ENCODE results near the gene RELN. TPM values are rescaled to one million over a fixed set of nuclear protein-coding genes. Genes with fewer than 3 reads are reported as not detected.

The RELN gene
- total RNA-seq, 2 experiments from 2014 or later, result not detected

DNA sequence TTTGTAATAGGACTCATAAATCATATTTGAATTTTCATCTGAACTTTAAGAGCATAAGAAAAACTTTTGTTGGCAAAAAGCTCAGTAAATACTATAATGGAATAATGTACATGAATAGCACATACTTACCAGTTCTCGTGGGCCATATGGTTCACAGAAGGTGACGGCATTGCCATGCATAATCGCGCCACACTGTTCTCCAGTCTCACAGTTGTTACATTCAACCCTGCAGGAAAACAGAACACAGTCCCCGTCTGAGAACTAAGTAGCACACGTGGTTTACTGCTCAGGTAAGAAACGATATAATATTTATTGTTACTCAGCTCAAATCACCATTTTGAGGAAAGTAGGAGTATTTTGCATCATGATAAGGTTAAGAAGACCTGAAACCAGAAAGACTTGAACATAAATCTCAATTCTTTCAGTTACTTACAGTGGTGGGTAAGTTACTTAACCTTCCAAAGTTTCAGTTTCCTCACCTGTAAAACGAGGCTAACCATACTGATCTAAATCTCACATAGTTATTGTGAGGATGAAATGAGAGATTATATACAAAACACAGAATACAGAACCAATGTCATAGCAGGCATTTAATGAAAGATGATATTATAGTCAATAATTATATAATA lies 261.4 kb downstream of the RELN start:
- no peaks in the 10 kb centered on the region for H3K36me3 Mint-ChIP-seq (ENCODE audit: low read depth)
- CTCF ChIA-PET, result no interaction called here
- no peak overlapping the region for H3K27ac ChIP-seq (ENCODE audit: low read depth in 1 of 2, low read length in 2 of 2)
- no peaks in the 10 kb centered on the region for H3K27me3 ChIP-seq (ENCODE audit: control insufficient read depth in 1 of 2, insufficient read depth in 2 of 2, low read length in 2 of 2)
- H3K27me3 Mint-ChIP-seq, result no peaks in the 10 kb centered on the region
- H3K4me1 ChIP-seq (ENCODE audit: insufficient read depth, low read length), result no peaks in the 10 kb centered on the region
- TF ChIP-seq, protein P1, sequence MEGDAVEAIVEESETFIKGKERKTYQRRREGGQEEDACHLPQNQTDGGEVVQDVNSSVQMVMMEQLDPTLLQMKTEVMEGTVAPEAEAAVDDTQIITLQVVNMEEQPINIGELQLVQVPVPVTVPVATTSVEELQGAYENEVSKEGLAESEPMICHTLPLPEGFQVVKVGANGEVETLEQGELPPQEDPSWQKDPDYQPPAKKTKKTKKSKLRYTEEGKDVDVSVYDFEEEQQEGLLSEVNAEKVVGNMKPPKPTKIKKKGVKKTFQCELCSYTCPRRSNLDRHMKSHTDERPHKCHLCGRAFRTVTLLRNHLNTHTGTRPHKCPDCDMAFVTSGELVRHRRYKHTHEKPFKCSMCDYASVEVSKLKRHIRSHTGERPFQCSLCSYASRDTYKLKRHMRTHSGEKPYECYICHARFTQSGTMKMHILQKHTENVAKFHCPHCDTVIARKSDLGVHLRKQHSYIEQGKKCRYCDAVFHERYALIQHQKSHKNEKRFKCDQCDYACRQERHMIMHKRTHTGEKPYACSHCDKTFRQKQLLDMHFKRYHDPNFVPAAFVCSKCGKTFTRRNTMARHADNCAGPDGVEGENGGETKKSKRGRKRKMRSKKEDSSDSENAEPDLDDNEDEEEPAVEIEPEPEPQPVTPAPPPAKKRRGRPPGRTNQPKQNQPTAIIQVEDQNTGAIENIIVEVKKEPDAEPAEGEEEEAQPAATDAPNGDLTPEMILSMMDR (IDR thresholded peaks at IDR 0.05), result no peak
- intact Hi-C loops (cut with DNase I, micrococcal nuclease), result no loop called here
- ATAC-seq (ENCODE audit: poor library complexity) (no peak), DNase-seq (no peak)
- H3K4me3 ChIP-seq (ENCODE audit: low read length), result no peak overlapping the region
- H3K4me1 Mint-ChIP-seq (ENCODE audit: low read depth), result no peaks in the 10 kb centered on the region
- no peaks in the 10 kb centered on the region for H3K9me3 Mint-ChIP-seq
- no peaks in the 10 kb centered on the region for H3K9me3 ChIP-seq (ENCODE audit: control insufficient read depth in 1 of 2, insufficient read depth in 1 of 2, low read length in 2 of 2)
- POLR2A ChIA-PET, result no interaction called here
- no peak overlapping the region for H3K27ac Mint-ChIP-seq
- H3K4me3 Mint-ChIP-seq, result no peak overlapping the region
- no peaks in the 10 kb centered on the region for H3K36me3 ChIP-seq (ENCODE audit: insufficient read depth, low read length)

DNA sequence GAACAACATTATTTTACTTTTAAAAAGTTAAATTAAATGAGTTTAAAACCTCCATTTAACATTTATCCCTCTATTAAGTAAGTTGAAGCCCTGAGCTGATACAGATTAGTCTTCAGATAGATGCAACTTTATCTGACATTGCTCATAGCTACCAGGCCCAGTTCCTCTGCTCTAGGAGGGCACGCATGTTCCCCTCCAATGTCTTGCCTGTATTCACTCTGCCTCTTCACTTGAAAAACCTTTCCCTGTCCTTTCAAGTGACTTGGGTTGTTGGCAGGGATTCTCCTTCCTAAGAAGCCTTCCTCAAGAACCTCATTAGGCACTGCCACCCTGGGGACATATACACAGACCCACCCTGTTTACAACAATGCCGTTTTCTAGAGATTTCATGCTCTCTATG lies 270.4 kb downstream of the RELN start:
- POLR2A ChIA-PET, result no interaction called here
- H3K9me3 Mint-ChIP-seq, result no peaks in the 10 kb centered on the region
- no peak overlapping the region for H3K4me3 Mint-ChIP-seq
- DNase-seq (no peak), ATAC-seq (ENCODE audit: poor library complexity) (no peak)
- TF ChIP-seq, protein P1 (IDR thresholded peaks at IDR 0.05), result no peak
- CTCF ChIA-PET, result no interaction called here
- Histone ChIP-seq H3K4me3 (ENCODE audit: low read length) (no peak overlapping the region), H3K4me1 (ENCODE audit: insufficient read depth, low read length) (no peaks in the 10 kb centered on the region), H3K27me3 (ENCODE audit: control insufficient read depth in 1 of 2, insufficient read depth in 2 of 2, low read length in 2 of 2) (peaks cover 4 to 8% of the 10 kb centered on the region in 2 experiments), H3K9me3 (ENCODE audit: control insufficient read depth in 1 of 2, insufficient read depth in 1 of 2, low read length in 2 of 2) (no peaks in the 10 kb centered on the region), H3K36me3 (ENCODE audit: insufficient read depth, low read length) (no peaks in the 10 kb centered on the region), H3K27ac (ENCODE audit: low read depth in 1 of 2, low read length in 2 of 2) (no peak overlapping the region)
- H3K27ac Mint-ChIP-seq, result no peak overlapping the region
- intact Hi-C loops (cut with DNase I, micrococcal nuclease), result no loop called here
- peaks cover 27% of the 10 kb centered on the region for H3K27me3 Mint-ChIP-seq
- H3K36me3 Mint-ChIP-seq (ENCODE audit: low read depth), result no peaks in the 10 kb centered on the region
- no peaks in the 10 kb centered on the region for H3K4me1 Mint-ChIP-seq (ENCODE audit: low read depth)

DNA sequence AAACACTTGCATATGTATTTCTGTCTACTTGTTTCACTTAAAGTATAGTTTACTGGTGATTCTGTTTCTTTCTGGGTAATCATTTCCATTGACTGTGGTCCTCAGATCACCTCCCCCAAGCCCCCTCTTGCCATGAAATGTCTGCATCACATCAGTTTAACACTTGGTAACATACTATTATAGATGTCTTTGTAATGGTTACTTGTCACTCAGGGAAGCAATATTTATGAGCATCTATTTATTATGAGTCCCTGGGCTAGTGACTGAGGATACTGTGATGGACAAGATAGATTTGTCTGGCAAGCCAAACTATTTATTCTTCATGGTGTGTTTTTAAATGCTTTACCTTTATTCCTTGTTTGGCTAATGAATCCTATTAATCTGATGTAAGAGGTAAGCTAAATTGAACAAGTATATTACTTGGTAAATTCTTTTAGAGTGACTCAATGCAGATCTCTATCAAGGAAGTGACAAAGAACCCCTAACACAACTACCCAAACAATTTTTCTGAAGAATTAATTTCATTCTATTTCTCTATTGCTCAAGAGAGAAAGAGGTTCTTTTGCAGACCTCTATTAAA lies 270.9 kb downstream of the RELN start:
- Histone ChIP-seq H3K4me3 (ENCODE audit: low read length) (no peak overlapping the region), H3K36me3 (ENCODE audit: insufficient read depth, low read length) (no peaks in the 10 kb centered on the region), H3K27ac (ENCODE audit: low read depth in 1 of 2, low read length in 2 of 2) (no peak overlapping the region), H3K4me1 (ENCODE audit: insufficient read depth, low read length) (no peaks in the 10 kb centered on the region), H3K27me3 (ENCODE audit: control insufficient read depth in 1 of 2, insufficient read depth in 2 of 2, low read length in 2 of 2) (peaks cover 4 to 8% of the 10 kb centered on the region in 2 experiments), H3K9me3 (ENCODE audit: control insufficient read depth in 1 of 2, insufficient read depth in 1 of 2, low read length in 2 of 2) (no peaks in the 10 kb centered on the region)
- CTCF ChIA-PET, result no interaction called here
- Mint-ChIP-seq H3K4me1 (ENCODE audit: low read depth) (no peaks in the 10 kb centered on the region), H3K27ac (no peak overlapping the region), H3K36me3 (ENCODE audit: low read depth) (no peaks in the 10 kb centered on the region), H3K9me3 (no peaks in the 10 kb centered on the region), H3K4me3 (no peak overlapping the region), H3K27me3 (peaks cover 27% of the 10 kb centered on the region)
- intact Hi-C loops (cut with DNase I, micrococcal nuclease), result no loop called here
- POLR2A ChIA-PET, result no interaction called here
- DNase-seq, result no peak
- TF ChIP-seq, protein P1 (IDR thresholded peaks at IDR 0.05), result no peak
- no peak for ATAC-seq (ENCODE audit: poor library complexity)

Data from CD4-positive, alpha-beta T cell (primary cell).